Progenitor cell of endocrine pancreas (in vitro differentiated cells): ENCODE measurements around the gene THAP12. TPM values are rescaled to one million over a fixed set of nuclear protein-coding genes. Genes with fewer than 3 reads are reported as not detected.

Source experiments
- DNase-seq: peaks from one replicate; pipeline ENCODE4 v3.0.0; 2021; ENCODE audit warnings: low spot score; ENCODE audit not compliant: unreplicated experiment
- H3K27ac Mint-ChIP-seq: 2 replicates; pipeline ENCODE4 v1.8.0; 2021; ENCODE audit warnings: mild to moderate bottlenecking, moderate library complexity, mixed read lengths
- H3K27me3 Mint-ChIP-seq: 2 replicates; pipeline ENCODE4 v1.8.0; 2021; ENCODE audit warnings: mixed read lengths
- H3K36me3 Mint-ChIP-seq: 2 replicates; pipeline ENCODE4 v1.8.0; 2022; ENCODE audit warnings: mixed read lengths; ENCODE audit not compliant: insufficient read depth
- H3K4me1 Mint-ChIP-seq: 2 replicates; pipeline ENCODE4 v1.8.0; 2021; ENCODE audit warnings: low read depth, mixed read lengths
- H3K4me3 Mint-ChIP-seq: 2 replicates; pipeline ENCODE4 v1.8.0; 2021; ENCODE audit warnings: low read depth, mild to moderate bottlenecking, moderate library complexity, mixed read lengths
- H3K9me3 Mint-ChIP-seq: 2 replicates; pipeline ENCODE4 v1.8.0; 2021; ENCODE audit warnings: low read depth, mixed read lengths
- total RNA-seq: library from RNA; stranded (reverse); gene quantifications from 2 replicates; pipeline ENCODE4 v1.2.1, GENCODE V29; 2021
- TF ChIP-seq, protein P1 (sequence below): fragments of 200-600 bp; sonication (generic); IDR thresholded peaks from one replicate; pipeline ENCODE4 v1.5.0; 2021; ENCODE audit warnings: antibody characterized with exemption, mild to moderate bottlenecking; ENCODE audit not compliant: unreplicated experiment

The THAP12 gene
- total RNA-seq, 1 donor from 2014 or later = 51.1 TPM

DNA sequence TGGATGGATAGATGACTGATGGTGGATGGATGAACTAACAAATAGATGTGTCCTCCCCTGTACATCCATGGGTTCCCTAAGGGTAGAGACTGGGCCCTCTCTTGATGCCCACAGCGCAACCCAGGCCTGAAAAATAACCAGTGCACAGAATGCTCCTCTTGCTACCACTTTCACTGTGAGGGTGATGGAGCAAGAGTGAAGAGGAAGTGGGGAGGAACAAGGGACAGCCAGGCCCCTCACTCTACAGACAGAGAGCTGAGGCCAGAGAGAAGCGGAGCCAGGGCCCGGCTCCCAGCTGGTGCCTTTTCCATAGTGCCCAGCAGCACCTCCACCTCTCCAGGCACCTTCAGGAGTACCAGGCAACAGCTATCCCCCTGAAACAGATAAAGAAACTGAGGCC, 67.7 kb downstream of the THAP12 start:
- no peak overlapping the region for H3K4me3 Mint-ChIP-seq
- H3K9me3 Mint-ChIP-seq = no peaks in the 10 kb centered on the region
- H3K27me3 Mint-ChIP-seq = peaks cover 62% of the 10 kb centered on the region
- H3K4me1 Mint-ChIP-seq = no peaks in the 10 kb centered on the region
- H3K27ac Mint-ChIP-seq = no peak overlapping the region
- TF ChIP-seq, protein P1, sequence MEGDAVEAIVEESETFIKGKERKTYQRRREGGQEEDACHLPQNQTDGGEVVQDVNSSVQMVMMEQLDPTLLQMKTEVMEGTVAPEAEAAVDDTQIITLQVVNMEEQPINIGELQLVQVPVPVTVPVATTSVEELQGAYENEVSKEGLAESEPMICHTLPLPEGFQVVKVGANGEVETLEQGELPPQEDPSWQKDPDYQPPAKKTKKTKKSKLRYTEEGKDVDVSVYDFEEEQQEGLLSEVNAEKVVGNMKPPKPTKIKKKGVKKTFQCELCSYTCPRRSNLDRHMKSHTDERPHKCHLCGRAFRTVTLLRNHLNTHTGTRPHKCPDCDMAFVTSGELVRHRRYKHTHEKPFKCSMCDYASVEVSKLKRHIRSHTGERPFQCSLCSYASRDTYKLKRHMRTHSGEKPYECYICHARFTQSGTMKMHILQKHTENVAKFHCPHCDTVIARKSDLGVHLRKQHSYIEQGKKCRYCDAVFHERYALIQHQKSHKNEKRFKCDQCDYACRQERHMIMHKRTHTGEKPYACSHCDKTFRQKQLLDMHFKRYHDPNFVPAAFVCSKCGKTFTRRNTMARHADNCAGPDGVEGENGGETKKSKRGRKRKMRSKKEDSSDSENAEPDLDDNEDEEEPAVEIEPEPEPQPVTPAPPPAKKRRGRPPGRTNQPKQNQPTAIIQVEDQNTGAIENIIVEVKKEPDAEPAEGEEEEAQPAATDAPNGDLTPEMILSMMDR = no peak
- no peaks in the 10 kb centered on the region for H3K36me3 Mint-ChIP-seq
- DNase-seq = no peak

DNA sequence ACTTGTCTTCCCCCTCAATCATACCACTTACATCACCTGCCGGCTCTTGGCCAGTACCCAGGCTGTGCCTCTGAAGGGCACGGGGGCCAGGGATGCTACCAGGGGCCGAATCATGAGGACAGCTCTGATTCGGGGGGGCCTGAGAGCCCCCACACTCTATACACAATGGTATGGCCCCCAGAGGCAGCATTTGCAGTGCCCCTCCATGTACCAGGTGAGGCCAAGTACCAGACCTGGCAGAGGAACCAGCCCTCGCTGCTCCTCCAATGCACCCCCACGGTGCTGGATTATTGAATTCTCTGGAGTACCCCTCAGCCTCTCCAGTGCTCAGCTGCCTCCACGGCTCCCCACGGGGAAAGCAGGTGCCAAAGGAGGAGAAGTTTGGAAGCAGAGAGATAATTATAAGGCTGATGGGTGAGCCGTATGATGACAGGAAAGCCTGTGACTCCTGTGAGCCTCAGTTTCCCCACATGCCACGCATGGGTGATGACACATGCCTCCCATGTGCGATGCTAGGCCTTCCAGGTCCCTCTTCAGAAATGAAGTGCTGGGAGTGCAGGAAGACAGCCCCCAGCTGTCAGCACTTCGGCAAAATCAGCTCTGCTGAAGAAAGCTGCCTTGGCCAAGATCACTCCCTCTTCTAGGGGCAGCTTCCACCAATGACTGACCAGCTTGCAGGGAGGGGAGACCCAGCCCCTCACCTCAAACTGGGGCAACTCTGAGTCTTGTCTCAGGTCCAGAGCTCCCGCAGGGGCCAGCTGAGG, 69.9 kb downstream of the THAP12 start:
- H3K36me3 Mint-ChIP-seq = no peaks in the 10 kb centered on the region
- TF ChIP-seq, protein P1 = no peak
- no peak overlapping the region for H3K4me3 Mint-ChIP-seq
- no peaks in the 10 kb centered on the region for H3K9me3 Mint-ChIP-seq
- no peak overlapping the region for H3K27ac Mint-ChIP-seq
- no peak for DNase-seq
- H3K4me1 Mint-ChIP-seq = no peaks in the 10 kb centered on the region
- H3K27me3 Mint-ChIP-seq = peaks cover 54% of the 10 kb centered on the region

DNA sequence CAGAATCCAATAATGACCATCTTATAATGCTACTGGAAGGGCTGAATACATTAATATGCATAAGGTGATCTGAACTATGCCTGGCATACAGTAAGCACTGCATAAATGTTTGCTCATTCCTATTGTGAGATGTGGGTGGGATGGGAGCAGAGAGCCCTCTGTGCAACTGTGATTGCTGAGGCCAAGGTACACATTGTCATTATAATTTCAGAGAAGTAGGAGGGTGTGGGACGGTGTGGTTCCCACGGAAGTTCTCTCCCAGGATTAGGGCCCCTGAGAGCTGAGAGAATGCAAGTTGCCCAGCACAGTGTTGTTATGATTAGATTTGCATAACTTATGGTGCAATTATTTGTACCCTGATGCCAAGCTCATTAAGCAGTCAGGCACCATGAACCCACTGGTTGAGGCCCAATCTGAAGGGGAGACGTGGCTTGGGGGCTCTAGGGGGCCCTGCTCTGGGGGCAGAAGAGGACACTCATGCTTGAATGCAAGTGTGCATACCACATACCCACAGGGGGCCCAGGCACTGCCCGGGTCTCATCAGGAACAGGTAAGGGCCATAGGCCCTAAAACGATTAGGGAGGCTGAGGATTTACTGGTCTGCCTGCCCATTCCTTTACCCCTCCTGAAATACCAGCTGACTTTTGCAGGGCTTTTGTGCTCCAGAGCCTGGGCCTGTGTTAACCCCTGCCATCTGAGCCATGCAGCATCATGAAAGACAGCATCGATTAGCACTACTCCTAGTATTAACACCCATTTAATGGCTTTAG, 72.8 kb downstream of the THAP12 start:
- Mint-ChIP-seq H3K27me3 (peaks cover 37% of the 10 kb centered on the region), H3K36me3 (no peaks in the 10 kb centered on the region), H3K4me3 (no peak overlapping the region), H3K27ac (no peak overlapping the region), H3K4me1 (no peaks in the 10 kb centered on the region), H3K9me3 (no peaks in the 10 kb centered on the region)
- TF ChIP-seq, protein P1 = no peak
- DNase-seq = no peak

DNA sequence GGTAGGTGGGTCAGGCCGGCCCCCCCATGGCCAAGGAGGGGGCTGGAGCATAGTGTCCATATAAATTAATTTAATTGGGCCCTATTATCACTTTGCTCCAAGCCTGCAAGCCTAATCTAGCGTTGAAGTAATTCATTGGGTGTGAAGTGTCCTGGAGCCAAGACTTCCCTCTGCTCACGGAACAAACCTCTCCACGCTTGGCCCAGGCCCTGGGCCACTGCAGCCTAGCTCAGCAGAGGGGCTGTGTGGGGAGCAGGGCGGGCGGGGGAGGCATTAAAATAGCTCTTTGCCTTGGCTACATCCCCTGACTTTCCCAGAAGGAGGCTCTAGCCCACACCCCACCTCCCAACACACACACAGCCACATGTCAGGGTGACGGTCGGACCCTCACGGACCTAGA, 73.5 kb downstream of the THAP12 start:
- no peak for DNase-seq
- Mint-ChIP-seq H3K27me3 (peaks cover 33% of the 10 kb centered on the region), H3K4me1 (no peaks in the 10 kb centered on the region), H3K27ac (no peak overlapping the region), H3K4me3 (no peak overlapping the region), H3K36me3 (no peaks in the 10 kb centered on the region), H3K9me3 (no peaks in the 10 kb centered on the region)
- TF ChIP-seq, protein P1 = no peak

DNA sequence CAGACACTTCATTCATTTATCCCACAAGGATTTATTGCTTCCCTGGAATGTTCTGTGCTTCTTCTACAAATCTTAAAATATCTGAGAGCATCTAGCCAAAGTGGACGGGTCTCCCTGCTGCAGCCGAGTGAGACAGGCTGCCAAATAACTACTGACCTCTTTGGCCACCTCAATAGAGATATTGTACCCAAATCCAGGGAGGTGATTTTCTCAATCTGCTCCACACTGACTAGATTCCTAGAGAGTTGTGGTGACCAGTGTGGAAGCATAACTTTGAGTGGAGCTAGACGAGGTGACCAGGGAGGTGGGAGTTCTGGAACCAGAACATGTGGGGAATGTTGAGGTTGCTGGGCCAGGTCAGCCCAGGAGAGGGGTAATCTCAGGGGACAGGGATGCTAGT, 77.5 kb downstream of the THAP12 start:
- Mint-ChIP-seq H3K9me3 (no peaks in the 10 kb centered on the region), H3K27ac (no peak overlapping the region)
- TF ChIP-seq, protein P1 = no peak

More for the DNA sequence above, 77.5 kb downstream of the THAP12 start:
- H3K4me3 Mint-ChIP-seq = no peak overlapping the region
- no peaks in the 10 kb centered on the region for H3K4me1 Mint-ChIP-seq
- DNase-seq = no peak
- peaks cover 26% of the 10 kb centered on the region for H3K27me3 Mint-ChIP-seq
- H3K36me3 Mint-ChIP-seq = no peaks in the 10 kb centered on the region
